Endothelial cell of umbilical vein (primary cell): Measurements from ENCODE around the gene PDCD1. TPM values are rescaled to one million over a fixed set of nuclear protein-coding genes. Genes with fewer than 3 reads are reported as not detected.

Source experiments
- BruUV-seq: library from RNA; stranded (reverse); fragments of 400-500 nt; replicated peaks from 2 replicates; lab custom pipeline; 2021; lab: Mats Ljungman, UMichigan
- CTCF ChIA-PET: fragments of 300-600, 350-600 bp; sonication (Branson Sonifier 250); formaldehyde crosslinking; loops from one replicate; lab custom pipeline; 2021; ENCODE audit warnings: antibody characterized with exemption, inconsistent platforms; lab: Charles Lee
- POLR2A ChIA-PET: fragments of 300-600, 350-600 bp; sonication (Branson Sonifier 250); formaldehyde crosslinking; loops from one replicate; lab custom pipeline; 2021; ENCODE audit warnings: antibody characterized with exemption, inconsistent platforms; lab: Charles Lee
- DNase-seq: peaks from one replicate; pipeline ENCODE4 v3.0.0-alpha.2; 2011; ENCODE audit warnings: low read depth, low spot score
- FAIRE-seq: peaks from 2 replicates; lab custom pipeline; 2011; peaks lifted over from hg19 to GRCh38; lab: Jason Lieb, UNC
- H2AFZ ChIP-seq: 2 replicates; pipeline ENCODE4 v1.6.0; 2012; ENCODE audit warnings: low read depth, low read length, control low read depth, inconsistent platforms
- H3K27ac ChIP-seq: 2 replicates; pipeline ENCODE4 v1.5.1; 2011; ENCODE audit warnings: low read depth, mild to moderate bottlenecking, control low read depth, low read length, moderate library complexity; ENCODE audit not compliant: insufficient read depth
- H3K27me3 ChIP-seq, 2 experiments: 2 replicates each; pipeline versions ENCODE4 v1.6.0 to v1.6.1; 2011; ENCODE audit warnings: low read length in 2 of 2, mixed read lengths in 1 of 2; ENCODE audit not compliant: control insufficient read depth in 2 of 2, insufficient read depth in 2 of 2
- H3K36me3 ChIP-seq, 2 experiments: 2 replicates in 1 of 2; 3 replicates in 1 of 2; pipeline ENCODE4 v1.5.1; 2011; ENCODE audit warnings: low read length in 2 of 2, mild to moderate bottlenecking in 1 of 2, moderate library complexity in 1 of 2; ENCODE audit not compliant: control insufficient read depth in 2 of 2, insufficient read depth in 2 of 2; ENCODE audit errors: extremely low read depth in 1 of 2
- H3K4me1 ChIP-seq: 3 replicates; pipeline ENCODE4 v1.5.1; 2011; ENCODE audit warnings: mild to moderate bottlenecking, low read length; ENCODE audit not compliant: control insufficient read depth, insufficient read depth; ENCODE audit errors: extremely low read depth
- H3K4me2 ChIP-seq: 2 replicates; pipeline ENCODE4 v1.6.1; 2011; ENCODE audit warnings: low read length, control low read depth, mixed read lengths; ENCODE audit not compliant: insufficient read depth
- H3K4me3 ChIP-seq, 3 experiments: fragments of 200-600 bp in 1 of 3; sonication (generic), shearing (Covaris generic) in 1 of 3; replicated peaks in 1 of 3; 2 replicates each; pipeline ENCODE4 v1.5.1; 2011 to 2016; ENCODE audit warnings: control low read depth in 3 of 3, low read length in 3 of 3, mild to moderate bottlenecking in 2 of 3, inconsistent platforms in 1 of 3, low read depth in 1 of 3, moderate library complexity in 1 of 3; ENCODE audit not compliant: insufficient read depth in 1 of 3
- H3K79me2 ChIP-seq: 2 replicates; pipeline ENCODE4 v1.6.0; 2012; ENCODE audit warnings: low read length, inconsistent platforms; ENCODE audit not compliant: control insufficient read depth, insufficient read depth
- H3K9ac ChIP-seq: replicated peaks from 2 replicates; pipeline ENCODE3; 2011; ENCODE audit warnings: low read length, control low read depth; ENCODE audit not compliant: insufficient read depth; ENCODE audit errors: extremely low read depth
- H3K9me1 ChIP-seq: replicated peaks from 3 replicates; pipeline ENCODE4 v1.6.0; 2011; ENCODE audit warnings: mild to moderate bottlenecking, low read length; ENCODE audit not compliant: control insufficient read depth, insufficient read depth; ENCODE audit errors: extremely low read depth
- H3K9me3 ChIP-seq: replicated peaks from 2 replicates; pipeline ENCODE4 v1.5.1; 2012; ENCODE audit warnings: low read length, inconsistent platforms; ENCODE audit not compliant: control insufficient read depth, insufficient read depth
- H4K20me1 ChIP-seq: replicated peaks from 2 replicates; pipeline ENCODE3; 2011; ENCODE audit warnings: mild to moderate bottlenecking, low read length; ENCODE audit not compliant: control insufficient read depth, insufficient read depth; ENCODE audit errors: extremely low read depth
- CTCF ChIP-seq, 2 donors: IDR thresholded peaks; 1 replicate in 1 of 2; 2 replicates in 1 of 2; pipeline ENCODE4 v1.5.1; 2011; ENCODE audit warnings: low read length in 2 of 2, mild to moderate bottlenecking in 2 of 2, moderate library complexity in 2 of 2, control low read depth in 1 of 2, inconsistent platforms in 1 of 2, low read depth in 1 of 2; ENCODE audit not compliant: insufficient read depth in 1 of 2; ENCODE audit errors: extremely low read depth in 1 of 2
- EZH2 ChIP-seq: IDR thresholded peaks from 2 replicates; pipeline ENCODE4 v1.6.1; 2012; ENCODE audit warnings: borderline replicate concordance, low read depth, mild to moderate bottlenecking, moderate library complexity, low read length, inconsistent platforms; ENCODE audit not compliant: severe bottlenecking
- FOS ChIP-seq: IDR thresholded peaks from 2 replicates; pipeline ENCODE4 v1.6.1; 2011; ENCODE audit warnings: mild to moderate bottlenecking, low read length, moderate library complexity, borderline replicate concordance; ENCODE audit not compliant: insufficient read depth
- GATA2 ChIP-seq: IDR thresholded peaks from 2 replicates; pipeline ENCODE4 v1.7.0; 2011; ENCODE audit warnings: low read depth, mild to moderate bottlenecking, moderate library complexity, mixed read lengths, low read length; ENCODE audit not compliant: insufficient read length, insufficient read depth
- JUN ChIP-seq: IDR thresholded peaks from 2 replicates; pipeline ENCODE4 v1.6.1; 2011; ENCODE audit warnings: borderline replicate concordance, low read depth; ENCODE audit not compliant: insufficient read length, insufficient read depth
- MAX ChIP-seq: IDR thresholded peaks from 2 replicates; pipeline ENCODE4 v1.6.1; 2011; ENCODE audit not compliant: insufficient read depth, insufficient read length
- MYC ChIP-seq: IDR thresholded peaks from one replicate; pipeline ENCODE4 v1.6.1; 2011; ENCODE audit warnings: mild to moderate bottlenecking, low read depth, low read length
- POLR2A ChIP-seq: IDR thresholded peaks from 2 replicates; pipeline ENCODE4 v1.6.1; 2012; ENCODE audit warnings: low read depth, mild to moderate bottlenecking, control low read depth, low read length
- POLR2AphosphoS5 ChIP-seq: IDR thresholded peaks from 2 replicates; pipeline ENCODE4 v1.6.1; 2012; ENCODE audit warnings: low read depth, mild to moderate bottlenecking, control low read depth, low read length, moderate library complexity; ENCODE audit not compliant: insufficient read depth
- dilution Hi-C: fragments of 300-500 bp; cut with MboI; formaldehyde crosslinking; loops from one replicate; pipeline ENCODE4 v1.15.0; 2019; ENCODE audit warnings: low sequenced_read_pairs; ENCODE audit not compliant: extremely low pct_ligation_motif_present
- intact Hi-C: fragments of 100-400 bp; cut with micrococcal nuclease; formaldehyde crosslinking; loops from one replicate; pipeline ENCODE4 v1.10.0; 2022
- polyA plus RNA-seq, 4 experiments: library from polyadenylated mRNA; depleted of rRNA in 3 of 4; stranded (reverse) in 3 of 4; unstranded in 1 of 4; fragments of >200 nt; gene quantifications; 2 replicates each; pipeline versions ENCODE4 v1.2.1 to v1.2.3, GENCODE V29; 2011 to 2012; ENCODE audit warnings: missing spikeins in 1 of 4
- total RNA-seq: library from RNA; stranded (reverse); gene quantifications from 2 replicates; pipeline ENCODE4 v1.2.3, GENCODE V29; 2021

PDCD1 gene
- total and polyA plus RNA-seq, 2 donors (not counting 3 experiments of a cell fraction or from before 2014, with no cell fraction given), result not detected

DNA sequence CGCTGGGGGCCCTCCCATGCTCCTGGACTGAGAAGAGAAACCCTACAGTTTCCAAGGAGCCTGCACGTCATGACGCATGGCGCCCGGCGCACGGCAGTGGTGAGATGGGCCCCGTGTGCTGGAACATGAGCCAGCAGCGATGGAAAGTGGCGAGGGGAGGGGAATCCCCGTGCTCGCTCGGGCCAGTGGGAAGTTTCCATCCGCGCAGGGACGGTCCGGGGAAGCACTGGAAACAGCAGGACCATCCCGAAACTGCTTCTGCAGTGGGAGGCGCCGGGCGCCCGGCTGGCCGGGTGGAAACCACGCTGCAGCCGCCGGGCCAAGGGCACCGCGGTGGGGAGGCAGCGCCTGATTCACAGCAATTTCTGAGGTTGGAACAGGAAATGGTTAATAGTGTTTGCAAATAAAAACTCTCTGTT, 4.9 kb upstream of the PDCD1 start:
- Histone ChIP-seq H3K27ac (no peak overlapping the region), H3K9me1 (no peaks in the 10 kb centered on the region), H3K36me3 (no peaks in the 10 kb centered on the region), H3K4me1 (no peaks in the 10 kb centered on the region), H3K9me3 (no peaks in the 10 kb centered on the region), H3K4me3 (no peak overlapping the region), H4K20me1 (no peaks in the 10 kb centered on the region), H3K27me3 (peaks cover 0 to 6% of the 10 kb centered on the region in 2 experiments), H2AFZ (no peak overlapping the region), H3K4me2 (no peak overlapping the region), H3K79me2 (no peaks in the 10 kb centered on the region), H3K9ac (no peak overlapping the region)
- ChIA-PET POLR2A (no interaction called here), CTCF (no interaction called here)
- peak; percentile 63 for FAIRE-seq
- dilution Hi-C loops (no loop called here), intact Hi-C loops (no loop called here)
- no peak for TF ChIP-seq EZH2
- TF ChIP-seq FOS, result no peak
- TF ChIP-seq MYC, result no peak
- no peak for DNase-seq
- no TSS peak for BruUV-seq

DNA sequence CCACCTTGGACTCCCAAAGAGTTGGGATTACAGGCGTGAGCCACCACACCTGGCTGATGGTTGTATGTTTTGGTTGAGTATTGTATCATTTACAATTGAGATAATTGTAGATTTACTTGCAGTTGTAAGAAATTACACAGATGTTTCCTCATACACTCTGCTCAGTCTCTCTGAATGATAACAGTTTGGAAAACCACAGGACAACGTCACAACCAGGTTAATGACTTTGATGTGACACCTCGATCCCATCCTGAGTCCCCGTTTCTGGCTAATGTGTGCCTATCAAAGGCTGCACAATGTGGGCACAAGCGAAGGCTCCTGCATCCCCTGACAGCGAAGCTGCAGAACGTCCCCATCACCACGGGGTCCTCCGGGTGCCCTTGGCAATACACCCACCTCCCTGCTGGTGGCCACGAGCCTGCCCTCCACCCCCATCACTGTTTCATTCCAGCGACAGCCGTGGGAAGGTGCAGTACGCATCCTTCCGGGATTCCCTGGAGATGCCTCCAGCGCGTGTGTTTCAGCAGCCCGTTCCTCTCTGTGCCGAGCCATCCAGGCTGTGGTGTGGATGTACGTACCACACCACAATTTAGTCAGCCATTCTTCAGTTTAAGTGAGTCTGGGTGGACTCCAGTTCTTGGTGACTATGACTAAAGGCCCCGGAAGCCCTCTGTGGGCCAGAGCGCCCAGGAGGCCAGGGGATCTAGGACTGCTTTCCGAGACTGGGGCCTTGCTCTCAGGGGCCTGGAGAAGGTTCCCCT, 4.3 kb upstream of the PDCD1 start:
- H3K9ac ChIP-seq, result no peak overlapping the region
- H3K9me1 ChIP-seq, result no peaks in the 10 kb centered on the region
- CTCF ChIA-PET, result no interaction called here
- no peak for FAIRE-seq
- H2AFZ ChIP-seq, result no peak overlapping the region
- BruUV-seq, result no TSS peak
- H3K4me2 ChIP-seq, result no peak overlapping the region
- intact Hi-C loops (no loop called here), dilution Hi-C loops (no loop called here)
- no peak for DNase-seq
- no peak overlapping the region for H3K27ac ChIP-seq
- TF ChIP-seq MYC (no peak), POLR2AphosphoS5 (no peak), CTCF (IDR thresholded peaks at IDR 0.05; ENCODE audit: extremely low read depth in 1 of 2, insufficient read depth in 1 of 2, low read depth in 1 of 2, low read length in 2 of 2) (no peak), JUN (no peak), FOS (no peak), GATA2 (no peak), POLR2A (no peak), MAX (no peak), EZH2 (no peak)
- no peaks in the 10 kb centered on the region for H3K36me3 ChIP-seq
- POLR2A ChIA-PET, result no interaction called here
- H3K4me1 ChIP-seq, result no peaks in the 10 kb centered on the region
- peaks cover 0 to 6% of the 10 kb centered on the region in 2 experiments for H3K27me3 ChIP-seq
- no peaks in the 10 kb centered on the region for H4K20me1 ChIP-seq
- no peak overlapping the region for H3K4me3 ChIP-seq
- H3K79me2 ChIP-seq, result no peaks in the 10 kb centered on the region
- H3K9me3 ChIP-seq, result no peaks in the 10 kb centered on the region
